ENCODE results near the gene FILIP1. TPM values are rescaled to one million over a fixed set of nuclear protein-coding genes. Genes with fewer than 3 reads are reported as not detected.

Gene FILIP1
- total RNA-seq, 2 experiments from 2014 or later: not detected

- CTCF ChIA-PET (ENCODE audit: unreplicated experiment): no interaction called here
- POLR2A ChIA-PET: interaction anchor here (0.8 to 2.1 kb wide), 4 partner anchors 10 to 127 kb away, joined by 3 to 6 read pairs (median 4); no protein-coding TSS in a partner anchor
- intact Hi-C loops (cut with micrococcal nuclease; ENCODE audit: unreplicated experiment): no loop called here
Measured at GRCh38 chr6:75334266-75335040, 159.1 kb downstream of the FILIP1 start.

GRCh38 chr6:75333676-75334200 is 159.9 kb downstream of the FILIP1 start:
- no peak for DNase-seq (ENCODE audit: low spot score)
- intact Hi-C loops (cut with micrococcal nuclease; ENCODE audit: unreplicated experiment): no loop called here
- Histone ChIP-seq H2AFZ (ENCODE audit: low read length) (no peak overlapping the region), H3K4me3 (ENCODE audit: low read depth, low read length, poor library complexity, severe bottlenecking) (no peak overlapping the region), H3K4me1 (ENCODE audit: insufficient read depth, low read length, poor library complexity, severe bottlenecking) (no peaks in the 10 kb centered on the region), H3K79me2 (ENCODE audit: insufficient read depth, low read depth, low read length) (no peaks in the 10 kb centered on the region), H3K9me3 (ENCODE audit: low read length) (no peaks in the 10 kb centered on the region), H4K20me1 (ENCODE audit: insufficient read depth, low read length) (no peaks in the 10 kb centered on the region), H3K4me2 (ENCODE audit: low read length) (no peak overlapping the region), H3K27ac (ENCODE audit: low read depth, low read length, poor library complexity, severe bottlenecking) (no peak overlapping the region), H3K9me2 (ENCODE audit: insufficient read depth, low read length) (no peaks in the 10 kb centered on the region), H3K36me3 (ENCODE audit: insufficient read depth, low read length) (no peaks in the 10 kb centered on the region)
- TF ChIP-seq, protein P1, sequence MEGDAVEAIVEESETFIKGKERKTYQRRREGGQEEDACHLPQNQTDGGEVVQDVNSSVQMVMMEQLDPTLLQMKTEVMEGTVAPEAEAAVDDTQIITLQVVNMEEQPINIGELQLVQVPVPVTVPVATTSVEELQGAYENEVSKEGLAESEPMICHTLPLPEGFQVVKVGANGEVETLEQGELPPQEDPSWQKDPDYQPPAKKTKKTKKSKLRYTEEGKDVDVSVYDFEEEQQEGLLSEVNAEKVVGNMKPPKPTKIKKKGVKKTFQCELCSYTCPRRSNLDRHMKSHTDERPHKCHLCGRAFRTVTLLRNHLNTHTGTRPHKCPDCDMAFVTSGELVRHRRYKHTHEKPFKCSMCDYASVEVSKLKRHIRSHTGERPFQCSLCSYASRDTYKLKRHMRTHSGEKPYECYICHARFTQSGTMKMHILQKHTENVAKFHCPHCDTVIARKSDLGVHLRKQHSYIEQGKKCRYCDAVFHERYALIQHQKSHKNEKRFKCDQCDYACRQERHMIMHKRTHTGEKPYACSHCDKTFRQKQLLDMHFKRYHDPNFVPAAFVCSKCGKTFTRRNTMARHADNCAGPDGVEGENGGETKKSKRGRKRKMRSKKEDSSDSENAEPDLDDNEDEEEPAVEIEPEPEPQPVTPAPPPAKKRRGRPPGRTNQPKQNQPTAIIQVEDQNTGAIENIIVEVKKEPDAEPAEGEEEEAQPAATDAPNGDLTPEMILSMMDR (conservative IDR thresholded peaks at IDR 0.05; ENCODE audit: low read length): no peak
- no peak for TF ChIP-seq EZH2phosphoT487 (IDR thresholded peaks at IDR 0.05; ENCODE audit: borderline replicate concordance, low read depth, low read length)
- ChIA-PET POLR2A (interaction anchor here (0.8 to 2.1 kb wide), 3 partner anchors 13 to 127 kb away, joined by 3 to 6 read pairs (median 3); no protein-coding TSS in a partner anchor), CTCF (ENCODE audit: unreplicated experiment) (no interaction called here)
- no TSS peak for BruUV-seq (replicated peaks)

More at GRCh38 chr6:75334266-75335040, 159.1 kb downstream of the FILIP1 start:
- Histone ChIP-seq H3K4me3 (ENCODE audit: low read depth, low read length, poor library complexity, severe bottlenecking) (no peak overlapping the region), H3K36me3 (ENCODE audit: insufficient read depth, low read length) (no peaks in the 10 kb centered on the region), H3K4me2 (ENCODE audit: low read length) (no peak overlapping the region), H2AFZ (ENCODE audit: low read length) (no peak overlapping the region), H3K4me1 (ENCODE audit: insufficient read depth, low read length, poor library complexity, severe bottlenecking) (no peaks in the 10 kb centered on the region), H3K27ac (ENCODE audit: low read depth, low read length, poor library complexity, severe bottlenecking) (no peak overlapping the region), H3K79me2 (ENCODE audit: insufficient read depth, low read depth, low read length) (no peaks in the 10 kb centered on the region), H3K9me3 (ENCODE audit: low read length) (no peaks in the 10 kb centered on the region), H4K20me1 (ENCODE audit: insufficient read depth, low read length) (no peaks in the 10 kb centered on the region), H3K9me2 (ENCODE audit: insufficient read depth, low read length) (no peaks in the 10 kb centered on the region)
- DNase-seq (ENCODE audit: low spot score): no peak
- no peak for TF ChIP-seq EZH2phosphoT487 (IDR thresholded peaks at IDR 0.05; ENCODE audit: borderline replicate concordance, low read depth, low read length)
- TF ChIP-seq, protein P1 (conservative IDR thresholded peaks at IDR 0.05; ENCODE audit: low read length): no peak
- no TSS peak for BruUV-seq (replicated peaks)

DNA sequence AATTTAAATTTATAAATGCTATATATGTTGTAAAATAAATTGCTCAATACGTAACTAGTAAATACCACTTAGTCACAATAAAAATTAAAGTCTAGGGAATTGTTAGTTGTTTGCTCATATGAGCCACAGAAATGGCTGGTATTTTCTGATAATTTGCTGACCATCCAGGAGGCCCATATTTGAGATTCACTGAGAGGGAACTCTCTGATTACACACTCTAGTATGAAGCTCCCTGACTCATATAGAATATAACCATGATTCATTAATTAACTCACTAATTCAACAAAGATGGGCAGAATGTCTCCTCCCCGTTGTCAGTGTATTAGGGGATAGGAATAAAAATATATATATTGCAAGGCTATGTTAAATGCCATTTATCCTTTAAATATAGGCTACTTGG is 162.4 kb downstream of the FILIP1 start:
- POLR2A ChIA-PET: interaction anchor here (0.7 kb wide), 1 partner anchor 23 kb away, joined by 6 read pairs; no protein-coding TSS in a partner anchor
- H3K9me2 ChIP-seq (ENCODE audit: insufficient read depth, low read length): no peaks in the 10 kb centered on the region
- no peak overlapping the region for H3K27ac ChIP-seq (ENCODE audit: low read depth, low read length, poor library complexity, severe bottlenecking)
- no peak overlapping the region for H2AFZ ChIP-seq (ENCODE audit: low read length)
- no peak overlapping the region for H3K4me2 ChIP-seq (ENCODE audit: low read length)
- intact Hi-C loops (cut with micrococcal nuclease; ENCODE audit: unreplicated experiment): no loop called here
- CTCF ChIA-PET (ENCODE audit: unreplicated experiment): no interaction called here
- no TSS peak for BruUV-seq (replicated peaks)
- no peaks in the 10 kb centered on the region for H3K79me2 ChIP-seq (ENCODE audit: insufficient read depth, low read depth, low read length)
- TF ChIP-seq, protein P1 (conservative IDR thresholded peaks at IDR 0.05; ENCODE audit: low read length): no peak
- TF ChIP-seq EZH2phosphoT487 (IDR thresholded peaks at IDR 0.05; ENCODE audit: borderline replicate concordance, low read depth, low read length): no peak
- DNase-seq (ENCODE audit: low spot score): no peak
- H3K36me3 ChIP-seq (ENCODE audit: insufficient read depth, low read length): no peaks in the 10 kb centered on the region
- no peak overlapping the region for H3K4me3 ChIP-seq (ENCODE audit: low read depth, low read length, poor library complexity, severe bottlenecking)
- no peaks in the 10 kb centered on the region for H3K9me3 ChIP-seq (ENCODE audit: low read length)
- H3K4me1 ChIP-seq (ENCODE audit: insufficient read depth, low read length, poor library complexity, severe bottlenecking): no peaks in the 10 kb centered on the region
- no peaks in the 10 kb centered on the region for H4K20me1 ChIP-seq (ENCODE audit: insufficient read depth, low read length)

Measured in OCI-LY7 (cell line).